GM19463 (cell line): ENCODE measurements around the gene KCNK10.
"Not testable (repeated sequence)": the region's sequence is repeated elsewhere in the genome, so short reads cannot be mapped to it uniquely, and the experiment has no call there.

Experiments
- ATAC-seq: cut with Tn5 transposase; IDR thresholded peaks from one replicate; pipeline ENCODE4 v1.9.1; 2021; ENCODE audit warnings: mild to moderate bottlenecking, moderate library complexity; ENCODE audit not compliant: unreplicated experiment

Gene KCNK10

DNA sequence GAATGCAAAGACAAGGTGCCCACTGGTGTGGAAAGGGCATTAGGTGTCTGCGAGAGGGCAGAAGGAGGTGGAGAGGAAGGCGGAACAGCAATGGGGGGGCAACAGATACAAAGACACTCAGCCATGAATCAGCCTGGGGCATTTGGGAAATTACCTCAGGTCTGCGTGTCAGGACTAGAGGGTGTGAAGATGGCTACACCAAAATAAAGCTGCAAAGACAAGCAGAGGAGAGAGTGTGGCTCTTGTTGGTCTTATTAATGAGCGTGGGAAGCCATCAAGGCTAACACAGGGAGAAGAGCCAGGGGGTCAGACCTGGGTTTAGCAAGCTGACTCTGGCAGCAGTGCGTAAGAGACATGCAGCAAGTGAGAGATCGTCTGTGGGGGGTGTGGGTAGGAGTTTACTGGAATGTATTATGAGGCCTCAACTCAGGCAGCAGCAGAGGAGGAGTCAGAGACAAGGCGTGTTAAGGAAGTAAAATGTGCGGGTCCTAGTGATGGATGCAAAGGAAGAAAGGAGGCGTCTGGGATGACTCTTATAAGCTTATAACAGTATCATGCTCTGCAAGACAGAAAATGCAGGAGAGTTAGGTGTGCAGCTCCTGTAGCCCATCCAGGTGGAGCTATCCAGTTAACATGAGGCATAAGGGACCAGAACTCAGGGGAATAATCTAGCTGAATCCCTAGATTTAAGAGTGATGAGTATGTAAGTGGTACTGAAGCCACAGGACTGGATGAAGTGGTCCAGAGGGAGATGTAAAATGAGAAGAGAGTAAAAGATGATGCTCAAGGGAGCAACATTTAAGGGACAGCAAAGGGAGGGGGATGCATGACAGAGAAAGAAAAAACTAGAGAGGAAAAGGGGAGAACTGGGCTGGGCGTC, 50.4 kb downstream of the KCNK10 start:
- no peak for ATAC-seq

GRCh38 chr14:88271205-88271604, 51.9 kb downstream of the KCNK10 start:
- no peak for ATAC-seq

DNA sequence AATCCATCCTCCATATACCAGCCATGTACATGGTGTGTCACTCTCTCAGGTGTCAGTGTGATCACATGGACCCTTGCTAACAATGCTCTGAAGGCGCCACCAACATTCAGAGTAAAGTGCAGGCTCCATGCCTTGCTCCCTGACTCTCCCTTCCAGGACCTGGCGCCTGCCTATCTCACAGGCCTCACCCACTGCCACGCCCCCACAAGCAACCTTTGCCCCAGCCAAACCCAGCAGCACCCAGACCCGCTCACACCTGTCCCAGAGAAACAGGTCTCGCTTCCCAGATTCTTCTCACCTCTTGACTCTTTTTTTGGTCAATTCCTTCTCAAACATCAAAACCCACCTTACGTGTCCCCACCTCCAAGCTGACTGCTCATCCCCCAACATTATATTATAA, 52.3 kb downstream of the KCNK10 start:
- ATAC-seq: no peak

DNA sequence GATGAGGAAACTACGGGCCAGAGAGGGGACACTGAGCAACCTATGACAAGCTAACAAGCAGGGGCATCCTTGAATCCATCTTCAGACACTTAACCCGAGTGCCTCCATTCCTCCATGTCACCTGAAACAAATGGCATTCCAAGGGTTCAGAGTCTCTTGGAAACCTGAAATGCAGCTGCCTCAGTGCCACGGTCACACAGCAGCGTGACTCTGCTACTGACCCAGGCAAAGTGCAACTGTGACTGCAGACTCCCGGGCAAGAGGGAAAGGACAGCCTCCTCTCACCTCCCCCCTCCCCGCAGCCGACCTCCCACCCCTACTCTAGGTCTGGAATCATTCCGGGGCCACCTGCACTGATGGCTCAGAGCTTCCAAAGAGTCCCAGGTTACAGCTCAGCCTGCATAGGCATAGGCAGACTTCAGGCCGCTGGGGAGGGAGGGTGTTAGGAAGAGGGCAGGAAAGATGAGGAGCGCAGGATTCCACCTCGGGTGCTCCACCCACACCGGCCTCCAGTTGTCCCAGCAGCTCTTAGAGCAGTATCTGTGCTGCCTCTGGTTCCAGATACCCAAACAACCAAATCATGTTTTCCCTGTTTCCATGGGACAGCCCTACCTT, 53.2 kb downstream of the KCNK10 start:
- ATAC-seq: no peak

DNA sequence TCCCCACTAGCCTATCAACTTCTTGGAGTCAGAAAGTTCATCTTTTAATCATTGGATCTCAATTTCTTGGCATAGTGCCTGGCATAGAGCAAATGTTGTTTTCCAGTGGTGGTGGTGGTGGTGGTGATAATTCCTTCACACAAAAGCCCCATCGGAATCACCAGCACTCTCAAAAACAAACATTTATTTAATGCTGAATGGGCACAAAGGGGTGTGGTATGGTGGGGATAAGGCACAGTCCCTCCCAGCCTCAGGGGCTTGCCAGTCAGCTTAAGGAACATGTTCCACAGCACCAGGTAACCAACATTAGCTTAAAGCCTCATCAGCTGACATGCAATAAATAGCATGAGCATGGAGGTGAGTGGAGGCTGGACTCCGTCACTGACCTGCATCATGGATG, 56.6 kb downstream of the KCNK10 start:
- no peak for ATAC-seq

DNA sequence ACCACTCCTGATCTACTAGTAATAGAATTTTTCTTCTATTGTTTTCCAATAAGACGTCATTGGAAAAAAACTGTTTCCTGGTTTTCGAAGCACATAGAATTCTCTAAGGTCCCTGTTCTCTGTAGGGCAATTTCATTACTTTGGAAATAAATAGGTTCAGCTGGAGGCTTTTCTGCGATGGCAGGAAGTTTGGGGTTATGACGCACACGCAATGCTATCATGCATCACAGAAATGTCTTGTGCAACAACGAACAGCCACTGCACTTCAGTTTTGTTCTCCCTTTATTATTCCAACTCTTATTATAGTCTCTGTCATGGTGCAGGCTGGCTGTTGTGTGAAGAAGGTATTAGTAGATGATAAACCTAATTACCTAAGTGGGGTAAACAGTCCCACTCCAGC, 59.0 kb downstream of the KCNK10 start:
- ATAC-seq: no peak

DNA sequence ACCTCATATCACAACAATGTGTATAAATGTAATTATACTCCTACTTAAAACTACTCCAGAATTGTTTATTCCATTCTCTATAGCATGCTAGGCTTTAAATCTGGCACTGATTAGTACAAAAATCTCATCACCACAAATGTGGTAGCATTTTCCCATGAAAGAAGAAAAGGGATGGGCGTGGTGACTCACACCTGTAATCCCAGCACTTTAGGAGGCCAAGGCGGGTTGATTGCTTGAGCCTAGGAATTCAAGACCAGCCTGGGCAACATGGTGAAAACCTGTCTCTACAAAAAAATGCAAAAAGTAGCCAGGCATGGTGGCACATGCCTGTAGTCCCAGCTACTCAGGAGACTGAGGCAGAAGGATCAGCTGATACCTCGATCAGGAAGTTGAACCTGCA, 61.8 kb downstream of the KCNK10 start:
- not testable (repeated sequence) for ATAC-seq

DNA sequence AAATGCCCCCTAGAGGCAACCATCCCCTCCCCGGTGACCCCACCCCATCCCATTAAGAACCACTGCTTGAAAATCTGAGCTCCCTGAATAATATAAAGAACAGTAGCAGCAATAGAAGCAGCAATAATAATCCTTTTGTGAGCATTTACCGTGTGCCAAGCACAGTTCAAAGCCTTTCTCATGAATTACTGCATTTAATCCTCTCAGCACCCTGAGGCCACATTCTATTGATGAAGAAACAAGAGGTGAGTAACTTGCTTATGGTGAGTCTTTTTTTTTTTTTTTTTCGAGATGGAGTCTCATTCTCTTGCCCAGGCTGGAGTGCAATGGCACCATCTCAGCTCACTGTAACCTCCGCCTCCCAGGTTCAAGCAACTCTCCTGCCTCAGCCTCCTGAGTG, 65.0 kb downstream of the KCNK10 start:
- ATAC-seq: no peak

GRCh38 chr14:88256997-88257950, 65.8 kb downstream of the KCNK10 start:
- ATAC-seq: no peak

- no peak for ATAC-seq
Observed at GRCh38 chr14:88255798-88256197, 67.3 kb downstream of the KCNK10 start.

DNA sequence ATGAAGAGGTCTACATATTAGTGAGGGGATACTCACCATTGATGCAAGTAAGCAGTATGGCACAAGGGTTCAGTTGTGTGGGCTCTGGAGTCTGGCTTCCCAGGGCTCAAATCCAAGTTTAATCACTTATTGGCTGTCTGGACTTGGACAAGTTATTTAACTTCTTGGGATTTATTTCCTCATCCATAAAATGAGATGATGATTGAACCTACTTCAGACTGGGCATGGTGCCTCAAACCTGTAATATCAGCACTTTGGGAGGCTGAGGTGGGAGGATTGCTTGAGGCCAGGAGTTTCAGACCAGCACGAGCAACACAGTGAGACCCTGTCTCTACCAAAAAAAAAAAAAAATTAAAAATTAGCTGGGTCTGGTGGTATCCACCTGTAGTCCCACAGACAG, 67.9 kb downstream of the KCNK10 start:
- ATAC-seq: no peak

DNA sequence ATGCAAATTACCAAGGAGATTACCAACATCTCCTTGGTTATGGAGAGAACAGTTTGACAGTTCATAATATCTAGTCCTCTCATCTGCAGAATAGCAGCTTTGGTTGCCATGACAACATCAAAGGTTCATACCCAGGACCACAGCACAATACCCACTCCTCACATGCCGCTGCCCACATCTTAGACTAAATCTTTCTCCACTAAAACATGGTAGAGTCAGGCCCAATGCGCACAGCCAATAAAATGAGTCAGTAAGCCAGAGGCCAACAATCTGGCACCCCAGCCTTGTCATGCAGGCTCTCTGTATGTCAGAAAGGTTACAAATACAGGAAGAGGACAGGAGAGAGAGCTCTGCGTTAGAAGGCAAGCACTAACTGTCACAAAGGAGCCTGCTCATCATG, 70.6 kb downstream of the KCNK10 start:
- no peak for ATAC-seq

DNA sequence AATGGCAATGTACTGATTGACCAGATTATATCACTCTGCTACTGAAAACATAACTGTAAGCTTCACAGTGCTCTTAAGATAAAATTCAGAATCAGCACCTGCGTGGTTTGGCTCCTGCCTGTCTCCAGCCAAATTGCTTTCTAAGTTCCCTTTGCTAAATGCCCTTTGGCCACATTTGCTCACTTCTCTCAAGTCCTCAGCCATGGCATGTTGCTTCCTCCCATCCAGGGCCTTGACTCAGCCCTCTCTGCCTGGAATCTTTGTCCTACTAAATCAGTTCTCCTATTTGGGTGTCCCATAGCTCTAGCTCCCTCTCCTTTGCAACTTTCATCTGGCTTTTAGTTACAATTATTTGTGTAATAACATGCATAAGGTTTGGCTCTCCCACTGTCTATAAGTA, 71.4 kb downstream of the KCNK10 start:
- ATAC-seq: no peak

DNA sequence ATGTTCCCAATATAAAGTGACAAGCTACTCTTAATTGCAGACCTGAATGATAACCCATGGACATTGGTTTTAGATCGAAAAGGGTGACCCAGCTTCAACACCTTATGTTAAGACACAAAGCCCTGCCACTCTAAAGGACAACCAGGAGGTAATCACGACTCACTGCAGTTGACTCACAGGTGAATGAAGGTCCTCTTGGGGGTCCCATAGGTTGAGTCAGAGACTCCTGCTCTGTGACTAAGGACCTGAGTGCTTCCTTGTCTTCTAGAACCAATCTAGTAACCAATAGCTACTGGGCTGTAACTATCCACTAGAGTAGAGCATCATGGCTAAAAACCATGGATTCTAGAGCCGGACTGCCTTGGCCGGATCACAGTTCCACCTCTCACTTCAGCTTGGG, 73.8 kb downstream of the KCNK10 start:
- no peak for ATAC-seq

- ATAC-seq: no peak
Observed at GRCh38 chr14:88248606-88249005, 74.5 kb downstream of the KCNK10 start.

DNA sequence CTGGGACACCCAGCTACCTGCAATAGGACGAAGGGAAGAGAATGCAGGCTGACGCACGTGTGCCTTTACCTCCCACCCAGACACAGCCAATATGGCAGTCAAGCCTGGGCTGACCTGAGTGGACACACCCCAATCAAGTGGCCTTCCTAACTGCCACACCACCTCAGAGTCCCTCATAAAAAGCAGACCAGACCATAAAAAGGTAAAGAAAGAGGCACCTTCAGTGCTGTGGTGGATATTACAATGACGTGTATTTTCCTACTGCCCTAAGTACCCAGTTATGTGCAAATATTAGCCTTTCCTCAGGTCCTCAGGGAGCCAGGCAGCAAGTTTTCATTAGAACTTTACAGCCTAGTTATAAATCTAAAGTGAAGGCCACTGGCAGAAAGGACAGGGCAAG, 75.8 kb downstream of the KCNK10 start:
- ATAC-seq: no peak

DNA sequence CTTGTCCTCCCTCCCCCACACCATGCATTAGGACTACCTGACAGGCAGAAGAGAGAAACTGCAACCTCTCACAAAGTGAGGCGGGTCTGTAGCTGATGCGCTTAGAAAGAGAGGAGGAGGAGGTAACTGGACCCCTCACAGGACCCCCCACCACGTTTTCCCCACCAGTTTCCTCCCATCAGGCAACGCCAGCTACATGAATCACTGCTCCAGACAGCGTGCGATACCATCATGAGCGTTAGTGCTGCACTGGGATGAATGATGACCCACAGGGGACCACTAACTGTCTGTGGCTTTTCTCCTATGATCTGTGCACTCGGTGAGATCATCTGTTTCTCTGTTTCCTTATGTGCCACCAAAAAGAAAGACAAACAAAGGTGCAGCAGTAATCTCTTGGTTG, 77.7 kb downstream of the KCNK10 start:
- no peak for ATAC-seq

DNA sequence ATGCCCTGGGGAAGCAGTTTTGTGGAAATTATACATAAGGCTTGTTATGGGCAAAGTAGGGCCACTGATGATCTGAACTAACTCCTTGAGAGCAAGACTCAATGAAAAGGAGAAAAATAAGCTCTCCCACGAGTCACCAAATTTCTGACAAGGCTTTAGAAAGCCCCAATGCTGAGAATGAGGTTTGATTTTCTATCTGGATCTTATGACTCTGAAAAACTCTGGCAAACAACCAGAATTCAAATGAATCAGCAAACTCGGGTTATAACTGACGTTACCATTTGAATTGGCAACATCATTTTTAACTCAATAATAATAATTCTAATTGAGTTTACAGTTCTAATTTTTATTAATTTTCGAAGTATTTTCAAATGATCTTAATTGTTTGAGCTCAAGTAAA, 79.1 kb downstream of the KCNK10 start:
- ATAC-seq: no peak

DNA sequence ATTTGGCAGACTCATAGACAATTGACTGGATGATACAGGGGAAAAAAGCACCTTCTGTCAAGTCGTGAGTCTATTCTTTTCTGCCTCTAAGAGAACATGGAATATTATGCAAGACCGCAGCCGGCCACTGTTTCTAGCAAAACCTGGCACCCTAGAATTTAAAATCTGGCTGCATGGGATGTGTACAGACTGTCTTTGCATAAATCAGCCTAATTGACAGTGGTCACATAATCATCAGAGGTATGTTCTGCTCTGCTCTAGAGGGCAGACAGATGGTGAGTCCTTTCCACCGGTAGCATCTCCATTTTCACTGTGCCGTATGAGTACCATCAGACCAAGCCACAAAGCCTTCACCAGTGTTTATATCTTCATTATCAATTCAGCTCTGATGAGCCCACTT, 80.6 kb downstream of the KCNK10 start:
- ATAC-seq: no peak

- ATAC-seq: no peak
Observed at GRCh38 chr14:88241810-88242209, 81.3 kb downstream of the KCNK10 start.

DNA sequence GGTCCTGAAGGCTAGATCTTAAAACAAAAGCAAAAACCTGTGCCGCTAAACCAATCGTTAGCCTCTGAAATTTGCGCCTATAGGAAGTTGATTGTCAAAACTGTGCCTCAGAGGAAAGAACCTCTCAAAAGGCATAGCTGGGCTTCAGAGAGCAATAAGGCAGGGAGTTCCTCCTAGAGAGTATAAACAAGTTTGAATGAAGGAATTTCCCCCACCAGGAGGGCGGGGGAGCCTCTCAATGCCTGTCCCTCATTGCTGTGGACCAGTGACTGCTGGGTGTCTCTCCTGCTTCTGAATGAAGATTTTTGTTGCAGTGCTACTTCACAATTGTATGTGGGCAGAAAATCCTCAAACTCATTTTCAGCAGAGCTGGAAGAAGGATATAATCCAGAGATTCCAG, 88.6 kb downstream of the KCNK10 start:
- ATAC-seq: no peak
